PC-3 (cell line): Measurements from ENCODE around the gene SOX6. TPM values are rescaled to one million over a fixed set of nuclear protein-coding genes. Genes with fewer than 3 reads are reported as not detected.

Experiments
- ATAC-seq: fragments of 200-7000 bp; cut with Tn5 transposase; 2 replicates; pipeline ENCODE4 v1.9.1; 2020; ENCODE audit warnings: mild to moderate bottlenecking, moderate library complexity
- BruUV-seq: library from RNA; stranded (reverse); fragments of 400-500 nt; replicated peaks from 2 replicates; lab custom pipeline; 2021; lab: Mats Ljungman, UMichigan
- CTCF ChIA-PET: fragments of 300-600 bp; sonication (Branson Sonifier 250); formaldehyde crosslinking; loops from one replicate; lab custom pipeline; 2022; ENCODE audit warnings: antibody characterized with exemption; lab: Charles Lee
- POLR2A ChIA-PET: fragments of 300-600 bp; sonication (Branson Sonifier 250); formaldehyde crosslinking; loops from one replicate; lab custom pipeline; 2022; ENCODE audit warnings: antibody characterized with exemption; ENCODE audit not compliant: unreplicated experiment; lab: Charles Lee
- DNase-seq: peaks from one replicate; pipeline ENCODE4 v3.0.0-alpha.2; 2015
- H2AFZ ChIP-seq: fragments of 300-600 bp; sonication (generic); 2 replicates; pipeline ENCODE4 v1.6.0; 2016; ENCODE audit warnings: antibody characterized with exemption, low read length
- H3F3A ChIP-seq: fragments of 300-600 bp; sonication (generic); one replicate; pipeline ENCODE4 v1.6.0; 2017; ENCODE audit warnings: antibody characterized with exemption, low read length, control low read depth, mild to moderate bottlenecking; ENCODE audit not compliant: unreplicated experiment
- H3K27ac ChIP-seq: fragments of 300-600 bp; sonication (generic); 2 replicates; pipeline ENCODE4 v1.5.1; 2016; ENCODE audit warnings: mild to moderate bottlenecking, low read length
- H3K27me3 ChIP-seq: fragments of 300-600 bp; sonication (generic); 2 replicates; pipeline ENCODE4 v1.6.1; 2016; ENCODE audit warnings: low read length, mixed read lengths
- H3K36me3 ChIP-seq: fragments of 300-600 bp; sonication (generic); 2 replicates; pipeline ENCODE4 v1.6.1; 2016; ENCODE audit warnings: low read depth, mixed run types, low read length, mixed read lengths
- H3K4me1 ChIP-seq: fragments of 300-600 bp; sonication (generic); 2 replicates; pipeline ENCODE4 v1.5.1; 2016; ENCODE audit warnings: low read length; ENCODE audit not compliant: insufficient read depth
- H3K4me2 ChIP-seq: fragments of 300-600 bp; sonication (generic); 2 replicates; pipeline ENCODE4 v1.6.0; 2016; ENCODE audit warnings: low read length
- H3K4me3 ChIP-seq: fragments of 300-600 bp; sonication (generic); 2 replicates; pipeline ENCODE4 v1.5.1; 2016; ENCODE audit warnings: mild to moderate bottlenecking, low read length, mixed read lengths
- H3K79me2 ChIP-seq: fragments of 300-600 bp; sonication (generic); 2 replicates; pipeline ENCODE4 v1.6.1; 2017; ENCODE audit warnings: low read length, mixed read lengths
- H3K9ac ChIP-seq: fragments of 300-600 bp; sonication (generic); 2 replicates; pipeline ENCODE4 v1.6.0; 2016; ENCODE audit warnings: mild to moderate bottlenecking, low read length
- H3K9me2 ChIP-seq: fragments of 300-600 bp; sonication (generic); replicated peaks from 2 replicates; pipeline ENCODE4 v1.6.1; 2016; ENCODE audit warnings: mixed run types, low read length, mixed read lengths
- H3K9me3 ChIP-seq: fragments of 300-600 bp; sonication (generic); 2 replicates; pipeline ENCODE4 v1.6.1; 2016; ENCODE audit warnings: low read length, mixed read lengths
- H4K20me1 ChIP-seq: fragments of 300-600 bp; sonication (generic); 2 replicates; pipeline ENCODE4 v1.6.1; 2016; ENCODE audit warnings: low read length, mixed read lengths
- CTCF ChIP-seq: fragments of 300-600 bp; sonication (generic); conservative IDR thresholded peaks from 2 replicates; pipeline ENCODE4 v1.5.1; 2017; ENCODE audit warnings: antibody characterized with exemption, low read depth, mild to moderate bottlenecking, low read length
- EZH2 ChIP-seq: fragments of 300-600 bp; sonication (generic); IDR thresholded peaks from one replicate; pipeline ENCODE4 v1.6.1; 2017; ENCODE audit warnings: antibody characterized with exemption, mild to moderate bottlenecking, low read length; ENCODE audit not compliant: unreplicated experiment
- EZH2phosphoT487 ChIP-seq: fragments of 300-600 bp; sonication (generic); IDR thresholded peaks from 2 replicates; pipeline ENCODE4 v1.6.1; 2018; ENCODE audit warnings: mild to moderate bottlenecking, antibody characterized with exemption, low read length, borderline replicate concordance
- intact Hi-C: fragments of 100-400 bp; cut with micrococcal nuclease; formaldehyde crosslinking; loops from 2 replicates; pipeline ENCODE4 v1.9.0; 2023
- total RNA-seq: library from RNA; depleted of rRNA; stranded (reverse); fragments of >200 nt; gene quantifications from 2 replicates; pipeline ENCODE4 v1.2.3, GENCODE V29; 2014

SOX6 gene
- total RNA-seq, 1 experiment from 2014 or later: not detected

DNA sequence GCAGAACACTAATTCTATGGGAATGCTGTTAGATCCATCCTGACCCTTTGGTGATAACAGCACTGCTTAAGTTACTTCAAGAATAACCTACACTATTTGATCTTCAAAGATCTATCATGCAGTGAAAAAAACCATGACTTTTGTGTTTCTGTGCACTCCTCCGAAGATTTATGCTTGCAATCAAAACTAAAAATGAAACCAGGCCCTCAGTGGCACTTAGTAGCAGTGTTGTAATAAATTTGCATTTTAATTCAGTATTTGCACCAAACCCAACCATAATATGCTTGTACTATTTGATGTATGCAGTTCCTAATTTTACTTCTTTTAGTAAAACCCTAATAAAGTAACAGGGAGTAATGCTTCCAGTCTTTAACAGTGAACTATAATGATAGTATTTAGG is 130.7 kb downstream of the SOX6 start:
- CTCF ChIA-PET: no interaction called here
- no peaks in the 10 kb centered on the region for H3K36me3 ChIP-seq

DNA sequence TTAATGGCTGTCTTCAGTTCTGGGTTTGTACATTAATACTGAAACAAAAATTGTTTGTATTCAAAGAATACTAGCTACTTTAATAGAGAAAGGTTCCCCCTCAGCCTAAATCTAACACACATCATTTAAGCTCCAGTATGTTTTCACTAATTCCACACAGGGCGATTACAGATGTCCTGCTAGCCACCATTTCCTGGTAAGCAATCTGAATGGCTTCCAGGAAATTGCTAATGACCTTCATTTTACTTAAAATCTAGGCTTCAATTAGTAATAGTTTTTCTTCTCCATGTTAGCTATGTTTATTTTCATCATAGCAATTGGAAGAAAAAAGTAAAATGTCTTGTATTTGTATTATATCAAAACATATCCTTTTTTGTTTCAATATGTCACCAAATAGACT is 132.8 kb downstream of the SOX6 start:
- Histone ChIP-seq H3K9me2 (no peaks in the 10 kb centered on the region), H3F3A (no peaks in the 10 kb centered on the region), H3K4me2 (no peak overlapping the region), H3K27ac (no peak overlapping the region), H4K20me1 (no peaks in the 10 kb centered on the region), H3K9me3 (no peaks in the 10 kb centered on the region), H3K27me3 (no peaks in the 10 kb centered on the region), H3K4me1 (no peaks in the 10 kb centered on the region), H3K4me3 (no peak overlapping the region), H3K36me3 (no peaks in the 10 kb centered on the region), H2AFZ (no peak overlapping the region), H3K9ac (no peak overlapping the region), H3K79me2 (no peaks in the 10 kb centered on the region)
- TF ChIP-seq EZH2phosphoT487 (no peak), CTCF (no peak), EZH2 (no peak)
- POLR2A ChIA-PET: no interaction called here
- intact Hi-C loops: no loop called here
- no TSS peak for BruUV-seq
- DNase-seq (no peak), ATAC-seq (no peak)
- CTCF ChIA-PET: no interaction called here

More for the DNA sequence above, 130.7 kb downstream of the SOX6 start:
- Histone ChIP-seq H3K9ac (no peak overlapping the region), H2AFZ (no peak overlapping the region), H3K9me2 (no peaks in the 10 kb centered on the region), H3K27ac (no peak overlapping the region), H3K79me2 (no peaks in the 10 kb centered on the region), H3K4me1 (no peaks in the 10 kb centered on the region), H4K20me1 (no peaks in the 10 kb centered on the region), H3K27me3 (no peaks in the 10 kb centered on the region), H3K4me3 (no peak overlapping the region), H3F3A (no peaks in the 10 kb centered on the region), H3K9me3 (no peaks in the 10 kb centered on the region), H3K4me2 (no peak overlapping the region)
- TF ChIP-seq EZH2 (no peak), EZH2phosphoT487 (no peak), CTCF (no peak)
- POLR2A ChIA-PET: no interaction called here
- intact Hi-C loops: no loop called here
- BruUV-seq: no TSS peak
- ATAC-seq (no peak), DNase-seq (no peak)

- Histone ChIP-seq H2AFZ (no peak overlapping the region), H3K4me2 (no peak overlapping the region), H3K9me3 (no peaks in the 10 kb centered on the region), H3K27ac (no peak overlapping the region), H3F3A (no peaks in the 10 kb centered on the region), H3K4me1 (no peaks in the 10 kb centered on the region), H3K36me3 (no peaks in the 10 kb centered on the region), H3K9ac (no peak overlapping the region), H3K4me3 (no peak overlapping the region), H3K9me2 (no peaks in the 10 kb centered on the region), H3K79me2 (no peaks in the 10 kb centered on the region), H3K27me3 (0 out of 2 replicates have a peak, but pooled peaks cover 3% of the 10 kb centered on the region), H4K20me1 (no peaks in the 10 kb centered on the region)
- POLR2A ChIA-PET: no interaction called here
- no peak for ATAC-seq
- peak; percentile 4 for DNase-seq
- BruUV-seq: no TSS peak
- intact Hi-C loops: no loop called here
- TF ChIP-seq EZH2phosphoT487: no peak
- TF ChIP-seq EZH2: no peak
- TF ChIP-seq CTCF: no peak
- CTCF ChIA-PET: no interaction called here
Observed at GRCh38 chr11:16217631-16218030, 138.7 kb downstream of the SOX6 start.
